Activated naive CD4-positive, alpha-beta T cell treated with anti-CD3 and anti-CD28 coated beads, Interleukin-2, amount 50 U/mL, for 72 hours (primary cell): ENCODE data around the gene TMEM119. TPM values are rescaled to one million over a fixed set of nuclear protein-coding genes. Genes with fewer than 3 reads are reported as not detected.

Experiments used
- ATAC-seq, 2 donors: fragments of 150-1000 bp; cut with Tn5 transposase; 2 replicates each; pipeline ENCODE4 v1.10.0; 2021; ENCODE audit warnings: mild to moderate bottlenecking in 2 of 2, moderate library complexity in 2 of 2
- DNase-seq, 2 donors: peaks; one replicate each; pipeline ENCODE4 v3.0.0; 2021 to 2022; ENCODE audit warnings: low spot score in 2 of 2
- H3K27ac Mint-ChIP-seq, 2 donors: one replicate each; pipeline ENCODE4 v1.8.0; 2022; ENCODE audit warnings: mild to moderate bottlenecking in 2 of 2, mixed read lengths in 2 of 2
- H3K36me3 Mint-ChIP-seq, 2 donors: one replicate each; pipeline ENCODE4 v1.8.0; 2022; ENCODE audit warnings: mixed read lengths in 2 of 2
- H3K9me3 Mint-ChIP-seq, 2 donors: one replicate each; pipeline ENCODE4 v1.8.0; 2022; ENCODE audit warnings: mixed read lengths in 2 of 2
- total RNA-seq, 2 donors: library from RNA; stranded (reverse); gene quantifications; one replicate each; pipeline ENCODE4 v1.2.3, GENCODE V29; 2022

The TMEM119 gene
- total RNA-seq, 2 donors from 2014 or later, result 0.09 TPM; not detected in 1

- no peak overlapping the region for H3K27ac Mint-ChIP-seq
- peaks cover 14 to 23% of the 10 kb centered on the region in 2 donors for H3K36me3 Mint-ChIP-seq
- H3K9me3 Mint-ChIP-seq, result no peaks in the 10 kb centered on the region
- no peak for DNase-seq
- ATAC-seq, result no peak
Observed at GRCh38 chr12:108571609-108572165, 26.2 kb downstream of the TMEM119 start.

GRCh38 chr12:108570743-108571608 is 26.9 kb downstream of the TMEM119 start:
- Mint-ChIP-seq H3K9me3 (no peaks in the 10 kb centered on the region), H3K27ac (no peak overlapping the region), H3K36me3 (peaks cover 21 to 29% of the 10 kb centered on the region in 2 donors)
- ATAC-seq, result no peak
- no peak for DNase-seq

DNA sequence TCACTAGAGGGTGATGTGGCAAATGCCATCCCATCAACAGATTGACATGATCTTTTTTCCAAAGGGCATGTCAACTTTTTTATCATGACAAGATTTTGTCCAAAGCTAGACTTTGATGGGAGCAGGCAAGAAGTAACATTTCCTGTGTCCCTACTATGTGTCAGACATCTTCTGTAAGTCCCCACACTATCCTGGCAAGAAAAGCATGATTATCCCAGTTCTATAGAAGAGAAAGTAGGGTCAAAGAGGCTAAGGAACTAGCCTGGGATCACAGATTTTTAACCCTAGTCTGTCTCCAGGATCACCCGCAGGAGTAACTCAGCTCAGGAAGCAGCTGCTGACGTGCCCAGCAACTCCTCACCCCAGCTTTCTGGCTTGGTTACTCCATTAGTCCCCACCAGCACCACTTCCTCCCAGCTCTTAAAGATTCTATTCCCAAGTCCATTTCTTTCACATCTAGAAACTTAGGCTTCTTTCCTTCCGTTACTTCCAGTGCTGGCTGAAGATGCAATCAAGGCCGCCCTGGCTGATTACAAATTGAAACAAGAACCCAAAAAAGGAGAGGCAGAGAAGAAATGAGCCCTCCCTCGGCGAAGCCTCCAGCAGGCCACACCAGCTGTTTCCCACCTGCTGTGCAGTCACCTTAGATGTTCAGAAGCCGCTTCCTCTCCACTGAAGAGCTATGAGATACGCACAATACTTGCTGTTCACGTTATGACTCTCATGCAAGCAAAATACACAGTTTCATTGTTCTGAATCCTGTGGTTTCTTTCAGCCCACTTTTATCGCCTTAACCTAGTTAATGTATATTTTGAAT is 29.3 kb downstream of the TMEM119 start:
- peaks cover 27 to 35% of the 10 kb centered on the region in 2 donors for H3K36me3 Mint-ChIP-seq
- peak; percentile 68 to 74 for DNase-seq
- no peaks in the 10 kb centered on the region for H3K9me3 Mint-ChIP-seq
- peak overlapping the region; percentile 90 to 95 for H3K27ac Mint-ChIP-seq
- peak; percentile 90 to 94 for ATAC-seq

- no peaks in the 10 kb centered on the region for H3K9me3 Mint-ChIP-seq
- peaks cover 27 to 43% of the 10 kb centered on the region in 2 donors for H3K36me3 Mint-ChIP-seq
- ATAC-seq, result no peak
- no peak for DNase-seq
- peak overlapping the region; percentile 90 to 95 for H3K27ac Mint-ChIP-seq
Observed at GRCh38 chr12:108567406-108568337, 30.2 kb downstream of the TMEM119 start.

GRCh38 chr12:108566452-108566851 is 31.4 kb downstream of the TMEM119 start:
- no peak for ATAC-seq
- peak overlapping the region in 1 of 2 donors; percentile 77 for H3K27ac Mint-ChIP-seq

DNA sequence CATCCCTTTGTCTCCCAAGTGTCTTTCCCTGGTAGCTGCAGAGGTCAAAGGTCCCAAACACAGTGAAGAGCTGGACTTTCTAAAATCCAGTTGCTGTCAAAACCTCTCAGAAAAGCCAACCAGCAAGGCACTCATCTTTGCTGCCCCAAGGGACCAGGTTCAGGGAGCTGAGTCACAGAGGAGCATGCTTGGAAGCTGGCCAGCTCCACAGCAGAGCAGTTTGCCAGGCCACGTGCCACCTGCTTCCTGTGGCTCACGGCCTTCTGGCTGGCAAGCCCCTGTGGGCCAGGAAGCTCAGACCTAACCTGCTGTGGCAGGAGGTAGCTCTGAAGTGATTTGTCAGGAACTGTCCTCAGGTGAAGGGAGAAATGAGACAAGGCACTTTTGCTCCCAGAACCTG is 31.9 kb downstream of the TMEM119 start:
- peak overlapping the region in 1 of 2 donors; percentile 77 for H3K27ac Mint-ChIP-seq
- DNase-seq (peak in 1 of 2 donors; percentile 81), ATAC-seq (peak in 1 of 2 donors; percentile 41)
- peaks cover 29 to 51% of the 10 kb centered on the region in 2 donors for H3K36me3 Mint-ChIP-seq
- H3K9me3 Mint-ChIP-seq, result no peaks in the 10 kb centered on the region

More at GRCh38 chr12:108566452-108566851, 31.4 kb downstream of the TMEM119 start:
- no peak for DNase-seq
- H3K9me3 Mint-ChIP-seq, result no peaks in the 10 kb centered on the region
- peaks cover 27 to 47% of the 10 kb centered on the region in 2 donors for H3K36me3 Mint-ChIP-seq

GRCh38 chr12:108565146-108565545 is 32.7 kb downstream of the TMEM119 start:
- H3K27ac Mint-ChIP-seq, result peak overlapping the region in 1 of 2 donors; percentile 99
- no peak for DNase-seq
- no peaks in the 10 kb centered on the region for H3K9me3 Mint-ChIP-seq
- ATAC-seq, result no peak
- peaks cover 38 to 52% of the 10 kb centered on the region in 2 donors for H3K36me3 Mint-ChIP-seq

DNA sequence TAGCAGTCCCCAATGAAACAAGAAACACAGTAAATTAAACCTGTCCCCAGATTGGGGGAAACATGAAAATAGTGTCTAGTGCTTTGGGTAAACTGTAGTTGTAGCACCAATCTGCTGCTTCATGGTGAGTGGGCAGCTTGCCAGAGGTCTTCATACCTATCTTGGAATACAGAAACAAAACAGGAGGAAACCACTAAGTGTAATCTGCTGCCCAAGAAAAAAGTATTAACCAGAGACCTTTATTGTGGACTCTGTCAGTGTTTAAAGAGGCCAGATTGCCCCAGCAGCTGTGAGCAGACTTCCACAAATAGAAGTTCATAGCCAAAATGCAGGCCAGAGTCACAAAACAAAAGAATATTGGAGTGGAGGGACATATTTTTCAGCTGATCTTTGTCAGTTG is 33.2 kb downstream of the TMEM119 start:
- peaks cover 42 to 56% of the 10 kb centered on the region in 2 donors for H3K36me3 Mint-ChIP-seq
- no peaks in the 10 kb centered on the region for H3K9me3 Mint-ChIP-seq
- ATAC-seq (no peak), DNase-seq (no peak)
- peak overlapping the region in 1 of 2 donors; percentile 99 for H3K27ac Mint-ChIP-seq

GRCh38 chr12:108563804-108564151 is 34.1 kb downstream of the TMEM119 start:
- Mint-ChIP-seq H3K9me3 (no peaks in the 10 kb centered on the region), H3K36me3 (peaks cover 43 to 58% of the 10 kb centered on the region in 2 donors), H3K27ac (peak overlapping the region; percentile 95 to 99)
- ATAC-seq (no peak), DNase-seq (no peak)

DNA sequence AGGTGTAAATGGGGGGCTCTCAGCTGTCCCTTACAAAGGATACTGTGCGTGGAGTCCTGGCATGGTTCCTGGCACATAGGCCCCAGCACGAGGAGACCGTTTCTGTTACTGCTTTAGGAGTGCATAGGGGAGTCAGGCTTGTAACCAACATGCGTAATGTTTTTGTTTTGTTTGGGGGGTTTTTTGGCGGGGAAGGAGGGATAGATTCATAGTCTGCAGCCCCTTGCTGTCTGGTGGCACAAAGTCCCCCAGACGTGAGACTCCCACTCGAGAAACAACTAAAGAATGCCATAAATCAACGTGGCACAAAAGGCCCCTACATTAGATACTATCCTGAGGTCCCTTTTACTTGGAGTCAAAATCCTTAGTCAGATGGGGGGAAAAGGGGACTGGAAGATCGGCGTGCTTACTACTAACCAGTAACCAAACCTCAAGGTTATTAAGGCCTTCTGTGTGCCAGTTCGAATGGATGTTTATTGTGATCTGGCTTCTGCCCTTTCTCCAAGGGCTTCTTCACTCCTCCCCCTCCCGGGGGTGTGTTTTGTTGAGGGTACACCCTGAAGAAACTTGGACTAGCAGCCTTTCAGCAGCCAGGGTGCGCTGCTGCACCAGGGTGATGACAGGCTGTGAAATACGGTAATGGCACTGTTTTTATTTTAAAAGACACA is 34.6 kb downstream of the TMEM119 start:
- H3K27ac Mint-ChIP-seq, result peak overlapping the region; percentile 95 to 99
- no peaks in the 10 kb centered on the region for H3K9me3 Mint-ChIP-seq
- peaks cover 40 to 57% of the 10 kb centered on the region in 2 donors for H3K36me3 Mint-ChIP-seq
- peak; percentile 81 to 88 for DNase-seq
- ATAC-seq, result peak; percentile 38 to 62

- Mint-ChIP-seq H3K9me3 (no peaks in the 10 kb centered on the region), H3K27ac (peak within 1 kb of the TSS; percentile 99 to 100), H3K36me3 (peaks cover 40 to 50% of the 10 kb centered on the region in 2 donors)
- DNase-seq (peak; percentile 99 to 100), ATAC-seq (peak; percentile 61 to 72)
Observed at GRCh38 chr12:108562348-108563135, 35.3 kb downstream of the TMEM119 start, which contains the start of gene ISCU. Gene ISCU, plus strand, starts transcription at chr12:108562596. Its CDS starts 27 bp downstream, at chr12:108562623.

DNA sequence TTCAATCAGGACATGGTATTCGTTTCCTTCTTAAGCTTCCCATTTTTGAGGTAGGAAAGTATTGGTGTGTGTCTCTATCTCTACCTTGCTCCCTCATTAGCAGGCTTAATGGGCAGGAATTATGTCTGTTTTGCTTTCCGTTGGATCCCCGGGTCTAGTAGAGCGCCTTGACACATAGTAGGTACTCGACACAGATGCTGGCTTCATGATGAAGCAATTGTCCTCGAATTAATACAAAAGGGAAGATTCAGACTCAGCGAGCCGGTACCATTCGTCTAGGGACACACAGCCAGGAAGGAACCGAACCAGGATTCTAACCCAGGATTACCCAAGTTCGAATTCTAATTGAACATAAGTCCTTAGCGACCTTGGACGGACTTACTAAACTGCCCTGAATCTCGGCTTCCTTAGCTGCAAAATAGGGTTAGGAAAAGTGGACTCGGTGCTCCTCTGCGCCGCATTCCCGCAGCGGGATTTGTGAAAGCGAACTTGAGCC is 36.0 kb downstream of the TMEM119 start:
- DNase-seq (peak in 1 of 2 donors; percentile 39), ATAC-seq (peak in 1 of 2 donors; percentile 1)
- peaks cover 41 to 43% of the 10 kb centered on the region in 2 donors for H3K36me3 Mint-ChIP-seq
- no peaks in the 10 kb centered on the region for H3K9me3 Mint-ChIP-seq
- H3K27ac Mint-ChIP-seq, result peak overlapping the region; percentile 99 to 100

DNA sequence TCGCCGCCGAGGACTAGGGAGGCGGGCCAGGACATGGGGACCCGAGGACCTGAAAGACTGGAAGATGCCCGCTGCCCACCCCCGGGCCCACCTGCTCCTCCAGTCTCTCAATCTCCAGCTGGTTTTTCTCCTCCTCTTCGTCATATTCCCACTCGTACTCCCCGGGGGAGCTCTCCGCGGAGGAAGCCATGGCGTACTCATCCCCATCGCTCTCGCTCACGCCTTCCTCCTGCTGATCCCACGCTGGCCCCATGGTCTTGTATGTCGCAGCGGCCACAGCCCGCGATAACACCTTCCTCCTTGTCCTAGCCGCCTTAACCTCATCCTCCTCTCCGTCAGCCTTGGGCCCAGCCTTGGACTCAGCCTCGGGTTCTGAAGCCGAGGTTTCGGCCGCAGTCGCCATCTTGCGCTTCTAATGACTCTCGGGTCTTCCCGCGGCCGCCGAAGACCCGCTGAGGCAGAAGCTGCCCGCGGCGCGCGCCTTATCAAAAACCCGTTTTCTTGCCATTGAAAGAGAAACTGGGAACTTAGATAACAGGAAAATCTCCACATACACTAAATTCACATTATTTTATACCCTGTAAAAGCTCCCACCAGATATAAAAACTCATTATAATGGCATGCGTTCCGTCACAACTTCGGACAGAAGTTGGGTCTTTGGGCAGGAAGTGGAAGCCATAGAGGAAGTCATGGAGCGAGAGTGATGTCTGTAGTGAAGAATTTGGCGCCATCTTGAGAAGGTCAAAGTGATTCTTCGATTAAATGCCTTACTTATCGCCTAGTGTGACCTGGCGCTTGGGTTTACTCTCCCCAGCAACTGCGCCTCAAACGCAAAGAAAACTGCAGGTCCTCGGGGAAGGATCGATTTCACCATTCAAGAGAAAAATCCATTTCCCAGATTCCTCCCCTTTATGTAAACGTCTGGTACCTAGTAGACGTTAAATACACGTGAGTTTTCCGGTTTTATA is 36.8 kb downstream of the TMEM119 start, which contains the start of gene SART3:
SART3 (minus strand) TSS at position 422 of the 968 bp plus-strand sequence; CDS start at position 403, 19 bp downstream.
- peaks cover 35 to 36% of the 10 kb centered on the region in 2 donors for H3K36me3 Mint-ChIP-seq
- ATAC-seq (peak; percentile 46 to 58), DNase-seq (peak; percentile 82 to 86)
- H3K27ac Mint-ChIP-seq, result peak within 1 kb of the TSS; percentile 99 to 100
- H3K9me3 Mint-ChIP-seq, result no peaks in the 10 kb centered on the region
